Cerebellar nuclear complex (tissue), 1 donor: ENCODE data around the gene SETX.
A peak's percentile ranks its signal among the peaks of the same experiment; 100 is the strongest.

Source experiments
- DNase-seq, 2 experiments: peaks; one replicate each; lab custom pipeline; 2025; lab: John Stamatoyannopoulos, UW

The SETX gene

DNA sequence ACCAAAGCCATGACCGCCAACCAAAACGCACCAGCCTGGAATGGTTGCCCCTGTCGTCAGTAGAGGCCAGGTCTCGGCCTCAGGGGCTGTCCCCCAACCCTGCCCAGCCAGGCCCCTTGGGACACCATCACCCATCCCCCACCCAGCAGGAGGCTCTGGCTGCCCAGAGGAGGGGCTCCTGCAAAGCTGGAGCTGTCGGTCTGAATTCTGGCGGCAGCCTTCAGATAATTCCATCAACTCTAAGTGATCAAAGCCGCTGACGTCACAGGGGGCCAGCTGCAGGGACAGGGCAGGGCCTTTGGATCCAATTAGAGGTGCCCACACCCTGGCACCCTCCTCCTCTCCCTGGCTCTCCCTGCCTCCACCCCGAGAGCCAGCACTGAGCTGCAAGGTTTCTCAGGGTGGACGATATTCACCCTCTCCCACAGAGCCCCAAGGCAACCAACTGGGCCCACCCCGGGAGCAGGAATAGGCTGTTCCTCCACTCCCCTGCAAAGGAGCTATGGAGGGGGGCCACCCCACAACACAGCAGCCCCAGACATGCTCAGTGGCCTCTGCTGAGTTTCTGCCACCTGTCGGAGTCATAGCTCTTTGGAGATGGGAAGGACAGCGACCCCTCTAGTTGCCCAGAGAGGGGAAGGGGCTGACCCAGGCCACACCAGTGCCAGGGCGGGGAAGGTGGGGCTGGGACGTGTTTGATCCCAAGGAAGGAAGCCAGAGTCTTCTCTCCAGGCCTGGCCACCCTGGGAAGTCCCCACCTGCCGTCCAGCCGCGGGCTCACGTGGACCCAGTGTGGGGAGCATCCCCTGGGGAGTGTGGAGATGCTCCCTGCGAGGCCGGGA is 114.6 kb downstream of the SETX start:
- DNase-seq = no peak

- DNase-seq = no peak
These were observed 115.3 kb downstream of the SETX start for GRCh38 chr9:132239518-132239917.

GRCh38 chr9:132238992-132239391 is 115.8 kb downstream of the SETX start:
- no peak for DNase-seq

- DNase-seq = no peak
These were observed 116.5 kb downstream of the SETX start for GRCh38 chr9:132238026-132238972.

DNA sequence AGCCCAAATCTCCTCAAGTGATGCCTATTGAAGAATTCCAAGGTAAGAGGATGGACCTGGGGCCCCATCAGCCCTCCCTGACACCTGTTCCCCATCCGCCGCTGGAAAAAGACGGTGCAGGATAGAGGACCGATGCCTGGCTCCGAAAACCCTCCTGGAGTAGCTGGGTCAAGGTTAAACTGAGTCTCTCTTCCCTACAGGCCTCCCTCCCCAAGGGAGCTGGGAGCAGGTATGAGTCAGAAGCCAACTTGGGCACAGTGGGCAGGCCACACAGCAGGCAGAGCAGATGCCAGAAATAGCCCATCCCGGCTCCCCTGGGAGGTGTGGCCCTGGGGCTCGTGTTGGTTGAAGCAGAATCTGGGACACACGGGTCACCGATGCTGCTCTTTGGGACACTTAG is 117.3 kb downstream of the SETX start:
- DNase-seq = no peak

DNA sequence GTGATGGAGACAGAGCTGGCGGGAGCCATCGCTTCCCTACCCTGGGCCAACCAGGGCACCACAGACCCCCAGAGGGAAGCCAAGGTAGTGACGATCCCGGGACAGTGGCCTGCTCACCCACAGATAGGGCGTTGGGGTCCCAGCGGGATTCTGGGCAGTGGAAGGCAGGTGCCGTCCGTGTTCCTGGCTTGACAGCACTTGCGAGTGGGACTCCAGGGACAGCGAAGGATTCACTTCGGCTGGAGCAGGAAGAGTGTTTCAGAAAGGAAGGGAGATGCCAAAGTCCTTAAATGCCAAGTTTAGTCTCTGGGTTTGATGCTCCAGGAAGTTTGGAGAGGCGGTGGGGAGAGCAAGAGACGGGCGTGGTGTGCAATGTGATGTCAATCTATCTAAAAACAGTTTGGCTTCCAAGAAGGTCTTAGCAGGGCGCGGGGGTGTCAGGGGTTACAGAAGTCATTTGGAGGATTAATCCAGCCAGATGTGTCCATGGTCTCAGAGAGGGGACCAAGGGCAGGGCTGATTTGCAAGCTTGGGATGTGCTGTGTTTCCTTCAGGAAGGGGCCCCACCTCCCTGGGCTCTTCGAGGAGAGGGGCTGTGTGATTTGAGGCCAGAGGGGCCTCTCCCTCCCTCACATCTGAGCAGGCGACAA is 118.0 kb downstream of the SETX start:
- DNase-seq = no peak

DNA sequence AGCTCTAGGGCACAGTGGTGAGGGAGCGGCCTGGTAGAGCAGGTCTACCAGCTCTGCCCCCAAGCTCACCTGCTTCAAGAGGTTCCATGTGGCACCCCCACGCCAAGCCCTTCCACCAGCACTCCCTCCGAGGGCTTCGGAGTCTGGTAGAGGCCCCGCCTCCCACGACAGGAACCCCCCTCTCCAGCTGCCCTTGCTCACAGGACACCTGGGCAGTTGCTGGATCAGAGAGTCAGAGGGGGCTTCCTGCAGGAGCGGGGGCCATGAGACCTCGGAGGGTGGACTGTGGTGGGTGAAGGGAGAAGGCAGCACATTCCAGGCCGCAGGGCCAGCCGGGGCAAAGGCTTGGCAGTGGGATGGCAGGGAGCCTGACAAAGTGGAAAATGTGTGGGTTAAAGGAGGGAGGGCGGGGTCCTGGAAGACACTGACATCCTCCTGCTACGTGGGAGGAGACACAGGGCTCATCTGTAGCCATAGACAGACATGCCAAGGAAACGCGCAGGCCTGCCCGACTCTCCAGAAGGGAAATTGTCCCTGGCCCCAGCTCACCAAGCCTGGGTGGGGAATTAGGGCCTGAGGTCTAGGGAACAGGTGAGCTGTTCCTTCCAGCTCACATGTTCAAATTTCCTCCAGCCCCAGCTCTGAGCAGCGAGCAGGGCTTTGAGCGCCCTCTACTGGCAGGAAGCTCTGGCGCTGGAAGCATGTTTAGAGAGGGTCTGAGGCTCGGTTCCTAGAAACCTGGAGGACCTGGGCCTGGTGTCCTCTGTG is 118.7 kb downstream of the SETX start:
- peak in 1 of 2 experiments; percentile 65 for DNase-seq

DNA sequence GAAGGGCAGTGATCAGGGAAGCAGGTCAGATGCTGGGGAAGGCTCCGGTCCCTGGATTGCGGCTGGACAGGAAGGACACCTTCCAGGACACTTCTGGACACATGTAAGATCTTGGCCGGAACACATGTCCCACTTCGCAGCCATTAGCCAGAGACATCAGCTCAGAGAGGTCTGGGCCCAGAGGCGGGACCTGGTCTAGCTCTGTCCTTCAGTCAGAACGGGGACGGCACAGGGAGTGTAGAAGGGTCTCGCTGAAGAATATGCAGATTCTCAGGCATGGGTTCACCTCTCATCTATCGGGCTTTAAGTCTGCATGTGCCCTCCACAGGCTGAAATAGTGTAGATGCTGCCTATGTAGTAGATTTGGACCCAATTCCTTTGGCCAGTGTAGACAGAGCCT is 119.7 kb downstream of the SETX start:
- no peak for DNase-seq

GRCh38 chr9:132234535-132234934 is 120.3 kb downstream of the SETX start:
- no peak for DNase-seq

DNA sequence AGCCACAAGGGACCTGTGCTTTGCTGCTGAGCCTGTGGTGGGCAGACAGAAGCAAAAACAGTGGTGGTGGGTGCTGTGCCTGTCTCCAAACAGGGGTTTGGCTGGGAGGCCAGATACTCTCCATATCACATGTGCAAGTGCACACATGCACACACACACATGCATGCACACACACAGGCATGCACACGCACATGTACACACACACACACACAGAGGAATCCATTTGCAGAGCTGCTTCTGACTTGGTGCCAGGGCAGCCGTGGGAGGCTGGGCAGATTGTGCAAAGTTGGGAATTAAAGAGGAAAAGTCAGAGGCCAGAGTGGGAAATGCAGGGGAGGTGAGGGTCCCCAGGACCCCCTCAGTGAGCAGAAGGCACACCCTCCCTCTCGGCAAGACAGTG is 121.6 kb downstream of the SETX start:
- DNase-seq = no peak

GRCh38 chr9:132232522-132232921 is 122.3 kb downstream of the SETX start:
- DNase-seq = no peak

DNA sequence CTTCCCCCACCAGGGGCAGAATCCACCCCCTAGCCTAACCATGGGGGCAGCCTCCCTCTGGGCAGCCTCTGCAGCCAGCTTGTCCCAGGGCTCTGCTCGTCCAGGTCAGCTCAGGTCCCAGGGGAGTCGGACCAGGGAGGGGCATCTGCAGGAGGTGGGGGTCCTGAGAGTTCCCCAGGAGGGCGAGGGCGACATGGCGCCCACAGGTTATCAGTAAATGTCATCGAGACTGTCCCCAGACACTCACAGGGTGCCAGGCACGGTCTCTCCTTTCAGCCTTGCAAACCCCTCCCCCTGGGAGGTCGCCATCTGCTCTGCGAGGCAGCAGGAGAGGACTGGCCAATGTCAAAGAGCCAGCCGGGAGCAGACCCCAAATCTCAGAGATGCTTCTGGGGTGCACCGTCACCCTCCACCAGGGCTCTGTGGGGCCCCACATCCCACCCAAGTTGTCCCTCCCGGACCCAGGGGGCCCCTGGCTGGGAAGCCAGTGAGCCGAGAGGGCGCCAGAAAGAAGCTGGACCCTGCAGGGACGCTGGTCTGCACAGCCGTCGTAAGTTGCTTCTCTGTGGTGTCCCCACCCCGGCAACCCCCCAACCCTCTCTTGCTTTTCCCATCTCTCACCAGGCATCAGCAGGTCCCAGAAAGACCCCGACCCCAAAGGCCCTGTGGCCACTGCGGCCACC is 123.6 kb downstream of the SETX start:
- no peak for DNase-seq

DNA sequence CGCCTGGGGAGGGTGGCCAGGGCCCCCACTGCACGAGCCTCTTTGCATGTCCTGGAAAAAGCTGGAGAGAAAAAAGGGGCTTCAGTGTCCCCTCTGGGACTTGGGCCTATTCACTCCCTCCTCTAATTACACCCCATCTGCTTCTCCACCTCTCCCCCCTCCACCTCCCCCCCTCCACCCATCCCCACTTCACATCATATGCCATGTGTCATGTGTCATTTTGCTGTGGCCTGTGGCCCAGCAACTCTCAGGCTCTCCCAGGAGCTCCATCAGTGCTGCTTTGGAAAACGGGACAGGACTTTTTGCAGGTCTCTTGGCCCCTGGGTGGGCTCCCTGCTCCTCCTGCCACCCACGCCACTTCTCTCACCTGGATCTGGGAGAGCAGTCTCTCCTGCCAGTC is 124.2 kb downstream of the SETX start:
- DNase-seq = no peak

GRCh38 chr9:132228062-132228461 is 126.7 kb downstream of the SETX start:
- no peak for DNase-seq

GRCh38 chr9:132226571-132227430 is 128.0 kb downstream of the SETX start:
- DNase-seq = no peak

GRCh38 chr9:132224645-132225044 is 130.1 kb downstream of the SETX start:
- DNase-seq = no peak

- DNase-seq = no peak
These were observed 132.8 kb downstream of the SETX start for GRCh38 chr9:132221941-132222340.

DNA sequence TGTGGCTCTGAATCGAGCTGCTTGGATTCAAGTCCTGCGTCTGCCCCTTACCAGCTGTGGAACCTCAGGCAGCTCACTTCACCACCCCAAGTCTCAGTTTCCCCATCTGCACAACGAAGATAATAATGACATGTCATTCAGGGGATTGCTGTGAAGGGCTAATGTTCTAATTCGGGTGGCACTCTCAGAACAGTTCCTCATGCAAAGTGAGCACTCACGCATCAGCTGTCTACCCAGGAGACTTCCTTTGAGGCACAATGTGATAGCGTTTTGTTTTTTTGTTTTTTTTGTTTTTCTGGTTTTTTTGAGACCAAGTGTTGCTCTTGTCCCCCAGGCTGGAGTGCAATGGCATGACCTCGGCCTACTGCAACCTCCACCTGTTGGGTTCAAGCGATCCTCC is 136.6 kb downstream of the SETX start:
- DNase-seq = no peak

- no peak for DNase-seq
These were observed 137.7 kb downstream of the SETX start for GRCh38 chr9:132216861-132217619.
